CD1c-positive myeloid dendritic cell (primary cell): ENCODE results near the gene FAM174B.

Experiments used
- DNase-seq: peaks from one replicate; pipeline ENCODE4 v3.0.0-alpha.2; 2016; ENCODE audit errors: extremely low spot score

The FAM174B gene

DNA sequence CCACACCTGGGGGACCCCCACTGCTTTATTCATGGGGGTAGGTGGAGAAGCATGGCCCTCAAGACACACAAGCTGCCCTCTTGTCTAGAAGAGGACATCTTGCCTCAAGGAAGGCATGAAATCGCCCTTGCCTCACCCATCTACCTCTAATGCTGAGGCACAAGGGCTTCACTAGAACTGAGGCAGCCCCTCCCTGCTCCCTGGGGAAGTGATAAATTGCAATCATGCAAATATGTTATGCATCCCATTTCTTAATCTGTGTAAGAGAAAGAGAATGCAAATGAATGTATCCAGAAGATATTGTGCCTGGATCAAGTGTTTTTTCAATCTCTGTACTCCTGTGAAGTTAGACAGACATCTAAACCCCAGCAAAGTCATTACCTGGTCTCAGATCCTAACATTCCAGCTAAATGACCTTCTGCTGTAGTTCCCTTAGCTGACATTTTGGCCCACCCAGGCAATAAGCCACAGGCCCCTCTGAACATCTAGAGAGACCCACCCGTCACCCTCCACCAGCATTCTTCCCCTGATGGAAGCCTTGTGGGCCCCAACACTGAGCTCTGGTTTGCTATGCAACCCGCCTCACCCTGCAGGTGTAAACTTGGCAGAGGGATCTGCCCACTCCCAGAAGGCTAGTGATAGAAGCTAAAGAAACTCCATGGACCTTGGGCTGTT lies 53.8 kb downstream of the FAM174B start:
- DNase-seq, result no peak

DNA sequence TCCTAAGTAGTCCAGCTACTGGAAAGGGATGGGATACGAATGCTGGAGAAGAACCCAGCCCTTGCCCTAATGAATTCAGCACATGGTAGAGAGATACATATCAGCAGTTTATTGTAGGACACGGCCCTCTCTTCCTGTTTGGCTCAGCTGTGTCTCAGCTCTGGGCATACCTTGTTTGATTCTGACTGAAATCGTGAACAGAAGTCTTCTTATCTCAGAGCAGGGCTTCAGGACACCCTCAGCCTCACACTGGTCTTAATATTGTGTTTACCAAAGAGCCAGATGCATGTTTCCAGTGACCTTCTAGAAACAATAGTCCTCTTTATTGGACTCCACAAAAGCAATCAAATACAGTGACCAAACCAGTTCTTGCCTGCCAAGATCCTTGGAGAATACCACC lies 54.7 kb downstream of the FAM174B start:
- DNase-seq, result no peak

DNA sequence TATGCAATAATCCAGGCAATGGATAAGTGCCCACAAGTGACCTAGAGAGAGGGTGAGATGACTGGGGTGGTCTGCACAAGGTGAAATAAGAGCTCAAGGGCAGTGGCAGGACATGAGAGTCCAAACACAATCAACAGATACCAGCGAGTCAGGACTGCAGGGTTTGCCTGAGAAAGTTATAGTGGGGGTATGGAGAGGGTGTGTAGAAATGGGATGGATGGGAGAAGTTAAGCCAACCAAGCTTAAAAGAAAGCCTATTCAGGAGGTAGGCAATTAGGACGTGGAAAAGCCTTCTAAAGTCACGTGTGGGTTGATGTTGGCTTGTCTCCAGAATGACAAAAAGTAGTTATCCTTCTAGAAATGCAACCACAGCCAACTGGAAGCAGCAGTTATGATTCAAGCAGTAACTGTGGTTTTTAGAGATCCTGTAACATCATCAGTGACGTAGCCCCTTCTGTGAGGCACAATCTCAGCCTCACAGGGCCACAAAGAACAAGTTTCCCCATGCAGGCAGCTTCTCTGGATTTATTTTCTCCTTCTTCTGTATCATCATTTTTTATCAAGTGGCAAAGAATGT lies 56.1 kb downstream of the FAM174B start:
- DNase-seq, result no peak

DNA sequence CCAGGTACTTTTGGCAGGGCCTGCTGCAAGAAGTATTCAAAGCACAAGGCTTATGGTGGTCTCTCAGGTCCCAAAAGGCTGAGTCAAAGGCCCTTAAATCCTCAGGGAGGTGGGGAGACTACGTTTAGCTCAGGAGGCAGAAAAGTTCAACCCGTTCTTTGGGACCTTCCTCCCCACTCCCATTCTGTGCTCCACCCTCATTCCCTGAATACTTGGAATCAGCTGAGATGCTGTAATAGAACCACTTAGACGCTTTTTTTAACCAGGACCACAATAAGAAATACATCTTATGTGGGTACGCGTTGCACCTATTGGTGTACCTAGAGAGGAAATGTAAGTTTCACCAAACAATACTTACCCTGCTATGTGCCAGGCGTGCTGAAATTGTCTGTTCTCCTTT lies 58.0 kb downstream of the FAM174B start:
- DNase-seq, result no peak

DNA sequence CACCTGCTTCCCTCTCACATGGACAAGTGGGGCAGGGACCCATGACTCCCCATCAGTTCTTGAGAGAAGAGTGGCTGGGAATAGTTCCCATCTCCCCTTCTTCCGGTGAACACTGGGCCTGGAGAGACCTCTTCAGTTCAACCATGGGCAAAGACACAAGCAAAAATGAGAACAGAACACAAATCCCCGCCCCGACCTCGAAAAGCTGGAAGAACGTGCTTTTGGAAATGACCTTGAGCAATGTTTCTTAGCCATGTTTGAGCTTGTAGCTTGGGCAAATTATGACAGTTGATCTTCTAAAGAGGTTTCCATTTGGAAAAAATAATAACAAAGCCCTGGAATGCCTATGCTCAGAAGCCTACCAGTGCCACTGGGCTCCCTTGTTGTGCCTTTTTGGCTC lies 59.0 kb downstream of the FAM174B start:
- no peak for DNase-seq

DNA sequence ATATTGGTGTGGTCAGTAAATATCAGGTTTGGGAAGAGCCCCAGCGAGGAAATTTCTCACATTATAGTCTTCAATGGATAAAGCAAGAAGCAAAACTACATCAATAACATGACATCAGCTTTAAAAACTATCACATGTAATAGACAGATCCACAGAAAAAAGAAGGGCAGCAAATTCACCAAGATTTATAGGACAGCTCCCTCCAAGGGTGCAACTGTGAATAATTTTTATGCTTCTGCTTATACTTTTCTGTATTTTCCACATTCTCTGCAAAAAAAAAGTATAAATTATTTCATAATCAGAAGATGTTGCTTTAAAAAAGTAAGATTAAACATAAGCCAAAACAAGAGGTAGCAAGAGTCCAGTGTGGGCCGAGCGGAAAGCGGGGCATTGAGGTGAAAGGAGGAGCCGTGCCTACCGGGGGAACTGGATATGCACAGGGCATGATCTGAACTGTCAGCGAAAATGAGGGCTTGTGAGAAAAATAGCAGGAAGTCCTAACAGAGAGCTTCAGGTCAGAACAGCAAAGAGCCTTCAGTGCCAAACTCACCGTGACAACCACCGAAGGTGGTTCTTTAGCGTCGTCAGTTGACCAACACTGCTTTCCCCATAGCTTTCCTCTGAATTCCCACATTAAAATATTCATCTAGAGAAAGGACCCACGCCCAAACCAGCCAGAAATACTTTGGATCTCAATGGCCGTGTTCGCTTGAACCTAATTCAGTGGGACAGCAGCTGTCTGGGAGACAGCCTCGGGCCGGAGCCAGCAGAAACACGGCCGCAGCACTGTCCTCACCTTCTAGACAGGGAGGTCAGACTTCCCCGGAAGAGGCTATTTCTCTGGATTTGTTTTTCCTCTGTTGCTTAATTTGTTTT lies 59.8 kb downstream of the FAM174B start:
- DNase-seq, result no peak

DNA sequence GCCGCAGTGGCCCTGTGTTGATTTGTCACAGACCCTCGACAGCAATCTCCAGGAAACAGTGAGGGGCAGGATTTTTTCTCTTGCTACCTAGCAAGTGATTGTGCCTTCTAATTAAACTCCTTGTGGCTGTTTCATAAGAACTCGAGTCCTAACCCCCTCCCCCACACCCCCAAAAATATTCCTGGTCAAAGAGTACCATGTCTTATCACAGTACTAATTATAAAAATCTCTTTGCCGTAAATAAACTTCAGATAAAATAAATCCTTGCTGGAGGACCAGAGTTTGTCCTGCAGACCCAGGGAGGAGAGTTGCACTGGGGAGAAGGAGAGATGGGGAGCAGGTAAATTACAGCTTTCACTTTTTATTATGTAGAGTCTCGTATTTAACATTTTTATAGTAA lies 64.3 kb downstream of the FAM174B start:
- no peak for DNase-seq

DNA sequence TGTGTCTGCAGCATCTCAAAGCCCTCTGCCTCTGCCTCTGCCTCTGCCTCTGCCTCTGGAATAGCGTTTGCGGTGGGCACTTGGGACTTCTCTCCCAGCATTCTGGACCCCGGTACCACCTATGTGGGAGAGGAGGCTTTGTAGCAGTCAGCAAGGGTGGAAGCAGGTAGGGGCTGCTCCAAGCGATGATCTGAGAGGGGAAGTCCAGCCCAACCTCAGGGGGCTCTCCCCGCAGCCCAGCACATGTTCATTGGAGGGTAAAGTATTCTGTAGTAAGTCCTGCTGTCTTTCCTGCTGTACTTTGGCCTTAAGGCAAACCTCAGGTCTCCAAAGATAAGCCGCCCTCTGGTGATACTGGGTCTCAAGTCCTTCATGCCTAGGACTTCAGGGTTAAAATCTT lies 68.6 kb downstream of the FAM174B start:
- no peak for DNase-seq

DNA sequence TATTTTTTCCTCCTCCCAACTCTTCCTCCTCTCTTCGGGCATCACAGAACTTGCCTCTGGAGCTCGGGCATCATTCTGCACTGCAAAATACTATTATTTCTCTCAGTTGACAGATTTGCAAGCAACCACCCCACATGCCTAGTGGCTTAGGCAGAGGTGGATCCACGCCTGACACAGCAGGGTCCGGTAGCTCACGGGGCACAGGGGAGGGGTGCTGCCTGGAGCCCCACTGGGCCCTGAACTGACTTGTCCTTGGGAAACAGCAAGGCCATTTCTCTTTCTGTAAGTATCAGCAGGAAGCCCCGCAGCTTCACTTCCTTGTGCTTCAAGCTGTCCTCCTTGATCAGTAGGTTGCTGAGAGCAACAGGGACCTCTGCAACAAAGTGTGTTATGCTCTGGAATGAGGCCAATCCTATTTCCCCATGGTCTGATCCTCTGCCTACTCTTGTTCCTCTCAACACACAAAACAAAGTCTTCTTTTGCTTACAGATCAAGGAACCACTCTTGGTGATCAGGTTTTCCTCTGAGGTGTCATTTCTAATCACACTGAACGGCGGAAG lies 69.1 kb downstream of the FAM174B start:
- DNase-seq, result no peak

DNA sequence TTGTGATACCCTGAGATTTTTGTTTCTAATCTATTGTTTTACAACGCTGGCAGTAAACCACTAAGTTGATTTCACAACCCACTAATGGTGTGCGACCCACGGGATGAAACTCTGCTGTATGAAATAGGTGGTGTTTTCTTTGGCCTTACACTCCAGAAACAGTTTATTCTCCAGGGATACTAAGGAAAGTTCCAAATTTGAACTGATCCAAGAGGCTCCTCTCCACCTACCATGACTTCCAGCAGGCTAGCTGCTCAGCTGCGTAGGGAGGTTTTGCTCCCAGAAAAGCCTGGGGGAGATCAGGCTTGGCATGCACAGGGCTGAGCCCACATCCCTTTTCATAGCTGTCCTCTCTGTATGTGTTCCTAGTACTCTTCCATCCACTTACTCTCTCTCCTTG lies 71.5 kb downstream of the FAM174B start:
- DNase-seq, result no peak

DNA sequence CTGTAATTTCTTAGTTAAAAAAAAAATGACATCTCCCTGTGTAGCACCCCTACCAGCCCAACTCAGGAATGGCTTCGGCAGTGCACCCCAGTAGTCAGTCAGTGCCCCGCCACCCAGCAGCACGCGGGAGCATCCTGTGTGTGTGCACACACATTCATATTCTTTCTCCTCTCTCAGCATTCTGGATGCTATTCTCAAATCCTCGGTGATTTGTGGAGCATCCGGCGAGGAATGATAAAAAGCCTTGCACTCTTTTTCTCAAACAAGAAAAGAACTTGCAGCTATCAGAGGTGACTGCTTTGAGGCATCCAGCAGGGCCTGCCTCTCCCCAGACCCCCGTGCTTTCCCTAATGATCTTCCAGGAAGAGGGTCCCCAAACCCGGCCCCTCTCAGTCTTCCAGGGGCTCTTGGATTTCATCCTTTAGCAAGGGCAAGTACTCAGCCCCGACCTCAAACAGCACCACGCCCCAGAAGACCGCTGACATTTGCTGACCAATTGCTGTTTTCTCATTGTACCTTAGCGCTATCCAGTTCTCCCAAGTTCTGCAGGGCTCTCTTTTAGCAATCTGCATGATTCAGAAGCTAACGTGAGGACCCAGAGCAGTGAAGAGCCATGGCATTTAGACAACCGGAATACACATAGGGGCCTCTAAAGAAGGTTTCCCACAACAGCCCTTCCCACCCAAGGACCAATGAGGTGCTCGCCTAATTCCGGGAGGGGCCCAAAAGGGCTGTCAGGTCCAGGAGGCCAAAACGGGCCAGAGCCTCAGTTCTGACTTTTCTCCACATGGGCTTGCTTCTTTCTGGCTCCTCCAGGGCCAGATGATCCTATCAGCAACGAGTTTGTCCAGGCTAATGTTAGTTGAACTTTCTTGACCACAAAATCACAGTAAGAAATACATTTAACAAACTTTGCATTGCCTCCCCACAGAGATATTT lies 72.2 kb downstream of the FAM174B start:
- DNase-seq, result no peak

DNA sequence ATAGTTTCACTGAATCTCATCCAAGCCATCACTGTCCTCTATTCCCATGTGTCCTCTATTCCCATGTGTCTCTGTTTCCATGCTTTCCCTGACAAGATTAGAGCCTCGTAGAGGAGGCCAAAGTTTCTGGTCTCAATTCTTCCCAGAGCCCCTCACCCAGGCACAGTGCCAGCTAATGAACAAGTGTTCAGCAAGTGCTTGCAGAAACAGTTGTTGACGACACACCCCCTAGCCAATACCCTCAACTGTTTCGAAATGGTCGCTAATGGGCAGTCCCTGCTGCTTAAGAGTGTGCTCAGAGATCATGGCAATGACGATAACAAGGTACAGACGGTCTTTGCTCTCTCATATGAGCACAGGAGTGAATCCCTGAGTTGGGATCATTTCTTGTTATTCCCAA lies 73.4 kb downstream of the FAM174B start:
- DNase-seq, result no peak

DNA sequence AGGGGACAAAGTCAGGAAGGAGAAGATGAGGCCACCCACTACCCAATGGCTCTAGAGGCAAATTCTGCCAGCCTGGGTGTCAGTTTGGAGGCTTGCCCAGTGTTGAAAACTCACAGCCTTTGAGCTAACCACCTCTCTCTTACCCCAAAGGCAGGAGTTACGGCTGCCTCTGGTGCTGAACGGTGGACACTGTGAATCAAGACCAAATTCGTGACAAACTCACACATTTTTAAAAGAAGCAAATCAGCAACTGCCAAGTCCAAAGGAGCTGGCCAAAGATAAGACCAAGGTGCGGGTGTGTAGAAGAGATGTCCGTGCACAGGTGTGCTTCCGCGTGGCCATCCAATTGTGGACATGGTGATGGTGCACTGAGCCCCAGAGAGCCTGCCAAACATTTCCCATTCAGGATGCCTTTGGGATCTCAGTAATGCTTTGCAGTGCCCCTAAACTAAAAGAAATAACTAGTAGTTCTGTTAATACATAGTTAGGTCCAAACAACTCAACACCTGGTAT lies 74.6 kb downstream of the FAM174B start:
- DNase-seq, result no peak

DNA sequence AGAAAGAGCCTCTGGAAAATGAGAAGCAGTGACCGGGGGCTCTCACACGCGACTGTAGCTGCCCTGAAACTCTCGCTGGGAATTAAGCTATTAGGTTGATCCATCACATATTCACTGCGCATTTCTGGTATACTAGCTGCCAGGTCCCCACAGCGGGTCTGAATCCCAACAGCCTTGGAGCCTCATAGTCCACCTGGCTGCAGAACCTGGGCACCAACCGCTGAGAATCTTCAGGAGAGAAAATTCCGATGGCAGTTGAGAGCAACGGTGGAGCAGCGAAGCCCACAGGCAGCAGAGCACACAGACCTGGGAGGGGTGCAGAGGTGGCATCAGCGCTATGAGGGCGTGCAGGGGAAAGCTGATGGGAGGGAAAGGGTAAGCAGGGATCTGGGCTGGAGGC lies 75.1 kb downstream of the FAM174B start:
- DNase-seq, result no peak

DNA sequence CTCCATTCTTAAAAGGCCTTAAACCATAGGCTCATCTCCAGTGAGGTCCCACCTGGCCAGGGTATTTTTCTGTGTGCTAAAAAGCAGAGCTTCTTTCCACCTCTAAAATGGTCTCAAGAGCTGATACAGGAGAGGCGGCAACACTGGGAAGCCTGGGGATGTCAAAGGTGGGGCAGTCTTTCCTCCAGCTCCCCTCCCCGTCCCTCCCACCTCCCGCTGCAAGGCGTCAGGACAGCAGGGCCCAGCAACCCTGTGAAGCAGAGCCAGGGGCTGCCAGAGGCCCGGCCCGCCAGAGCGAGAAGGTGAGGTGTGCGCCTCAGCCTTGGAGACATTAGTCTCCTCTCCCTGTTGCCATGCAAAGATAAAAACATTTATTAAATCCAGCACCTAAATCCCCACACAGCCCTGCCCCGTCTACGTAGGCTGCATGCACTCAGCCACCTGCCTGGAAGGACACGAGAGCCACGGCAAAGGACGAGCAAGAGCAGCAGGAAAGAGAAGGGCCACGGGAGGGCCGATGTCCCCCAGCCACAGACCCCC lies 75.6 kb downstream of the FAM174B start:
- DNase-seq, result no peak

DNA sequence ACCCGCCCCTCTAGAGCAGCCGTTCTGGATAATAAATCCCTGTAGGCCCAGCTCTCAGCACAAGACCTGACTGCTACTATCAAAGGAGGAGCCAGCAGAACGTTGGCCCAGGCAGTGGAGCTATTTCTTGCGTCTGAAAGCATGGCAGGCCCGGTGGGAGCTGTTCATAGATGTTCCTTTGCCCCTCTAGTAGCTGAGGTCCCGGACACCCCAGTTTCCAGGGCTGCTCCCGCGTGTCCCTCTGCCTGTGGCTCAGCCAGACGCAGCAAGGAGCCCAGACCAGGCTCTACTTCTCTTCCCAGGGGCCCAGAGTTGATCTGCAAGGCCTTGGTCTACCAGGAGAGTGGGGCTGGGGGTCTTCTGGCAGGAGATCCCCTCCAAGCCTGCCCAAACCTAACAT lies 76.1 kb downstream of the FAM174B start:
- DNase-seq, result no peak

DNA sequence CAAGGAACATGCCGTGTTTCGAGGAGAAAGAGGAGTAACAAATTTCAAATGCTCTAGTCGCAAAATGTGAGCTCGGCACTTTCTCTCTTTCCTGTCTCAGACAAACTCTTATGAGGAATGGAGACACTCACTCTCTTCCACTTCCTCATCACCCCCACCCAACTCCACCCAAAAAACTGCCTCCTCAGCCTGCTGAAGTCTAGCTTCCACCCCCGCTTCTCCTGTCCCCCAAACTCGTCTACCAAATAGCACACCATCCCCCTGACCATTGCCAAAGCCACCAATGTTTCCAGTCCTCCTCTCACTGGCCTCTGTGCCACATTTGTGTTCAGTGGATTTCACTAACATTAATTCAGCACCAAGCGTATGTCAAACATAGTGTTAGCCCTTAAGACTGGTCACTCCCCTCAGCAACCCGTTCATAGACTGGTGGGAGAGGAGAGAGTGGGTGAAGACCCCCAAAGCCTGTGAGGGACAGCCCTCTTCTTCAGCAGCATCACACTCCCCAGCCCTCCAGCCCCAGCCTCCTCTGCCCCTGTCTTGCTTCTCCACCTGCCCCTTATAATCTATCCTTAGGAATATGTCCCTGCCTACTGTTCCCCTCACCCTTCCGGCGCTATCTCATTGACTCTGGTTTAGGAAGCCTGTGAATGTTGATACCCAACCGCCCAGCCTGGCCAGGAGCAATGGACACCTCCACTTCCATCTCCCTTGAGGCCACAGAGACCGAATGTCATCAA lies 77.3 kb downstream of the FAM174B start:
- DNase-seq, result no peak

DNA sequence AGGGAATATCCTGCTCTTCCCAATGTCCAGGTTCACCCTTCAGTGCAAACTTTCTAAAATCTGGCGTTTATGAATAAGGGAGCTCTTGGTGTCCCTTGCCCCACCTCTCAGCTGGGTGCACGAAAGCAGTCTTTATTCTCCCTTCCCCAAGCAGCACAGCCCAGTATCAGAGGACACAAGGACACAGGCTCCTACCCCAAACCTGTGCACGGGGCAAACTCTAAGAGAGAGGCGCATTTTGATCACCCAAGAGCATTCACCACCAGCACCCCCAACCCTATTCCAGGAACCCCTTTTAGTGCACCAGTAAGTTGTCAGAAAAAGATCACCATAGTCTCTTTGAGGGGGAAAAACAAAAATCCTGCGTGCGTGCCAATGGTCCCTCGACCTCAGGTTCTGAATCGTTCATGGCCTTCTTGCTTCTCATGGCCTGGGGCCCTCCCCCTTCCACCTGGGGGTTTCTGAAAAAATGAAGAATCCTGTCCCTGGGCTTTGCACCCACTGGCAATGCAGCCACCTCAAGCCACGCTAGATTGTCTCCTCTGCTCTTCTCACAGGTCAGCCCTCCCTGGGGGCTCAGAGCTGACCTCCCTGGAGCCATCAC lies 78.9 kb downstream of the FAM174B start:
- no peak for DNase-seq

DNA sequence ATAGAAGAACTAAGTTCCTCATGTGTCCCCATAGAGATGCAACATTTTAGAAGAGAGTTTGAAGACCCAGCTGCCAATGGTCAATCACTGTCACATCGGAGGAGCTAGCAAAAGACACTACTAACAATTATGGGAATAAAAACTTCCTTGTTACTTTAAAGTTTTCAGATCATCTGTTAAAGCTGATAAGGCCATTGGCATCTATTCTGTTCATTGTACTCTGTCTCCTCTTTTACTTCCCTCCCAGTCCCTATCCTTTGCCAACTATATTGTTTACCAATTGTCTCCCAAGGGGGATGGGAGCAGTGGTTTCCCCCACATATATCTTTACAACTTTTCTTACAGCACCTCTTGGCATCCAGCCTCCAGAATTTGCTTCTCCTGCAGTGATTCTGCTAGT lies 81.0 kb downstream of the FAM174B start:
- no peak for DNase-seq

DNA sequence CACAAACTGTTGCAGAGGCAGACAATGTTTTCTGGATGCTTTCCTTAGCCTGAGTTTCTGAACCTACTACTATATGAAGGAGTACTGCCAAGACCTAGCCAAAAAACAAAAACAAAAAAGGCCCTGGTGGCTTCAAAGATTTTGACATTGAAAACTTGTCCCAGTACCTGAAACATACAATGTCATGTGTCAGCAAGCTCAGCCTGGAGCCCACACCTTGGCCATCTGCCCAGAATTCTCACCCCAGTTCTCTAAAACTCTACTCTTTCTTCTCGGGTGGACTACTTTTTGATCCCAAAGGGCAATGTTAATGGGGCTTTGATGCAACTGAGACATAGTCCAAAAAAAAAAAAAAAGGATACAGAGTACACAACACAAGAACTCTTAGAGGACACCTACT lies 81.4 kb downstream of the FAM174B start:
- no peak for DNase-seq
